ENCODE measurements around the gene UTP11. TPM values are rescaled to one million over a fixed set of nuclear protein-coding genes. Genes with fewer than 3 reads are reported as not detected.

The UTP11 gene
- total and polyA plus RNA-seq, 2 of the 8 experiments (the other 6 are each of a cell fraction or from before 2014, with no cell fraction given) = 19.5 to 60.5 TPM

DNA sequence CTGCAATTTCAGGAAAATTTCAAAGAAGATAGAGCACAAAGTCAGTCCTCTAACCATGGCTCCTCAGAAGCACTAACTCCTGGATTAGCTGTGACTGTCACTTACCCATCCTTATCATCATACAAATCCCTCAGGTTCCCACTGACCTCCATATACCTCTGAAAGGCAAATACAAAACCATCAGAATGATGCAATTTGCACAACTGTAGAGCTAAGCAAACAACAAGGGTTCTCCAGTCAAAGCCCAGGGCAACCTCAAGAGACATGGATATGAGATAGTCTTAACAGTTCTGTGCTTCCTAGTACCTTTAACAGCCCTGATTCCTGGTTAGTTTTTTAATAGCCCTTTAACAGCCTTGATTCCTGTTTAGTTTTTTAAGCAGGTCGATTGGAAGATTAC lies 24.9 kb upstream of the UTP11 start:
- 72% methylated on average over 1 of the region's 1 CpG; no CpG with 5 or more reads in 1 of the 2 experiments for WGBS, 2 experiments (ENCODE audit: extremely low coverage in 1 of 2, insufficient coverage in 1 of 2, insufficient read length in 1 of 2, insufficient replicate concordance in 2 of 2, low coverage in 1 of 2, low lambda C conversion rate in 2 of 2, missing lambda C conversion rate in 1 of 2)
- no peak for TF ChIP-seq SP2 (IDR thresholded peaks at IDR 0.05; ENCODE audit: low read length)
- TF ChIP-seq BRCA1 (IDR thresholded peaks at IDR 0.05; ENCODE audit: low read depth, low read length) = no peak
- no peak for TF ChIP-seq TCF12 (IDR thresholded peaks at IDR 0.05; ENCODE audit: low read depth, low read length)
- TF ChIP-seq CTBP2 (IDR thresholded peaks at IDR 0.05; ENCODE audit: borderline replicate concordance, insufficient read depth, insufficient read length, low read length) = no peak
- TF ChIP-seq FOSL1 (IDR thresholded peaks at IDR 0.05; ENCODE audit: insufficient read depth, low read depth, low read length) = no peak
- no peak for TF ChIP-seq EZH2 (IDR thresholded peaks at IDR 0.05; ENCODE audit: low read depth, low read length, severe bottlenecking)
- TF ChIP-seq ZNF274 (IDR thresholded peaks at IDR 0.05; ENCODE audit: borderline replicate concordance, extremely low read depth, low read length) = no peak
- TF ChIP-seq, protein P1, sequence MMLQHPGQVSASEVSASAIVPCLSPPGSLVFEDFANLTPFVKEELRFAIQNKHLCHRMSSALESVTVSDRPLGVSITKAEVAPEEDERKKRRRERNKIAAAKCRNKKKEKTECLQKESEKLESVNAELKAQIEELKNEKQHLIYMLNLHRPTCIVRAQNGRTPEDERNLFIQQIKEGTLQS (IDR thresholded peaks at IDR 0.05; ENCODE audit: insufficient read depth, low read depth, low read length) = no peak
- TF ChIP-seq YY1 (IDR thresholded peaks at IDR 0.05; ENCODE audit: low read depth, low read length) = no peak
- no peak for TF ChIP-seq GABPA (IDR thresholded peaks at IDR 0.05; ENCODE audit: borderline replicate concordance, insufficient read depth, low read length)
- TF ChIP-seq JUN (IDR thresholded peaks at IDR 0.05; ENCODE audit: low read depth, low read length) = no peak
- TF ChIP-seq, protein P2, sequence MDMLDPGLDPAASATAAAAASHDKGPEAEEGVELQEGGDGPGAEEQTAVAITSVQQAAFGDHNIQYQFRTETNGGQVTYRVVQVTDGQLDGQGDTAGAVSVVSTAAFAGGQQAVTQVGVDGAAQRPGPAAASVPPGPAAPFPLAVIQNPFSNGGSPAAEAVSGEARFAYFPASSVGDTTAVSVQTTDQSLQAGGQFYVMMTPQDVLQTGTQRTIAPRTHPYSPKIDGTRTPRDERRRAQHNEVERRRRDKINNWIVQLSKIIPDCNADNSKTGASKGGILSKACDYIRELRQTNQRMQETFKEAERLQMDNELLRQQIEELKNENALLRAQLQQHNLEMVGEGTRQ (IDR thresholded peaks at IDR 0.05; ENCODE audit: low read length) = no peak

More for the DNA sequence above, 24.9 kb upstream of the UTP11 start:
- Histone ChIP-seq H3K4me2 (ENCODE audit: insufficient read depth in 1 of 2, low read depth in 2 of 2, low read length in 2 of 2) (no peak overlapping the region; a peak in 1 of 4 replicates), H3K9me3 (ENCODE audit: insufficient read depth in 2 of 2, low read depth in 1 of 2, low read length in 1 of 2) (no peaks in the 10 kb centered on the region), H2BK5ac (ENCODE audit: low read depth, low read length) (no peak overlapping the region), H3K4ac (replicated peaks; ENCODE audit: insufficient read length, low read depth, low read length) (no peak overlapping the region), H3K27ac (ENCODE audit: low read depth, low read length) (no peak overlapping the region), H4K91ac (replicated peaks; ENCODE audit: insufficient read length, low read length) (no peak overlapping the region), H3K79me2 (ENCODE audit: control insufficient read depth in 1 of 2, insufficient read depth in 2 of 2, low read length in 2 of 2) (peaks cover 0 to 26% of the 10 kb centered on the region in 2 experiments; a peak in 2 of 4 replicates), H3K56ac (replicated peaks; ENCODE audit: insufficient read length, low read depth, low read length) (no peak overlapping the region), H3K27me3 (replicated peaks in 1 of 4; ENCODE audit: control insufficient read depth in 3 of 4, extremely low read depth in 1 of 4, insufficient read depth in 3 of 4, low read length in 3 of 4) (no peaks in the 10 kb centered on the region), H2BK20ac (ENCODE audit: low read length) (no peak overlapping the region), H2BK15ac (ENCODE audit: low read length) (no peak overlapping the region), H2AK5ac (ENCODE audit: low read depth, low read length) (no peak overlapping the region), H3K23me2 (ENCODE audit: low read depth, low read length) (no peaks in the 10 kb centered on the region; the same call in 1 of the 2 replicates), H2BK12ac (ENCODE audit: low read depth, low read length) (no peak overlapping the region), H4K5ac (ENCODE audit: insufficient read length, low read depth, low read length) (no peak overlapping the region), H3K79me1 (ENCODE audit: low read depth, low read length) (no peaks in the 10 kb centered on the region), H3K14ac (ENCODE audit: insufficient read length) (no peak overlapping the region), H3K18ac (ENCODE audit: extremely low read depth, low read length) (no peak overlapping the region), H3K4me3 (ENCODE audit: extremely low read depth in 1 of 4, insufficient read depth in 2 of 4, low read depth in 3 of 4, low read length in 4 of 4) (no peak overlapping the region), H2AFZ (ENCODE audit: low read length) (no peak overlapping the region), H3K36me3 (ENCODE audit: control insufficient read depth in 2 of 4, insufficient read depth in 4 of 4, low read length in 3 of 4) (peaks cover 23 to 48% (median 43%) of the 10 kb centered on the region in 4 experiments; a peak in 7 of 8 replicates), H2BK120ac (replicated peaks; ENCODE audit: low read depth, low read length) (no peak overlapping the region), H3K4me1 (replicated peaks in 1 of 4; ENCODE audit: control insufficient read depth in 3 of 4, insufficient read depth in 4 of 4, low read length in 3 of 4) (no peaks in the 10 kb centered on the region; a peak in 1 of 7 replicates), H4K8ac (ENCODE audit: extremely low read depth, insufficient read depth, low read length) (no peak overlapping the region), H3K9ac (replicated peaks in 1 of 4; ENCODE audit: extremely low read depth in 1 of 4, low read depth in 3 of 4, low read length in 3 of 4) (no peak overlapping the region; a peak in 1 of 7 replicates), H4K20me1 (replicated peaks in 1 of 2; ENCODE audit: control insufficient read depth in 1 of 2, insufficient read depth in 2 of 2, low read length in 2 of 2) (peaks cover 0 to 6% of the 10 kb centered on the region in 2 experiments), H3K23ac (ENCODE audit: insufficient read length) (no peak overlapping the region)
- no peak for DNase-seq (ENCODE audit: low read depth in 1 of 2, low spot score in 2 of 2)
- ChIA-PET CTCF (ENCODE audit: partially characterized antibody) (interaction anchor here (0.7 to 1.2 kb wide), 8 partner anchors 9 to 847 kb away, joined by 3 to 6 read pairs (median 4); no protein-coding TSS in a partner anchor), POLR2A (ENCODE audit: partially characterized antibody) (interaction anchor here (0.8 to 1.9 kb wide), 3 partner anchors 9 to 19 kb away, joined by 3 to 5 read pairs (median 3); no protein-coding TSS in a partner anchor)
- FAIRE-seq = no peak
